Measurements from ENCODE around the gene TLCD5.

The TLCD5 gene

DNA sequence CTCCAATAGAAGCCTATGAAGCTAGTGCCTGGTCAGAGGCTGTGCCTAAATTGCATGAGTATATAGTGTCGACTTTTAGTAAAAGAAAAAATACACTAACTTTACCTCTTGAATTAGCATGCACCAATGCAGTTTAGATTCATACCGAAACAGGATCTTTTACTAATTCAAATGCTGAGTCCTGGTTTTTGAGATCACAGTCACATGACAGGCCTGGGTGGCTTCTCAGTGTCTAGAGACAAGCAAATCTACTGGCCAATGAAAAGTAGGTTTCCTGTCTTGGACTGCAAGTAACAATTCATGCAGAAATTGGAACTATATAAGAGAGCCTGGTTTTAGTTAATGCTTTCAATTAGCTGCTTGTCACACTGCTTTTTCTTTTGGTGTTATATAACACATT is 18.3 kb downstream of the TLCD5 start:
- Histone ChIP-seq H3K27me3 (ENCODE audit: insufficient read depth, low read length) (peaks cover 7% of the 10 kb centered on the region; the same call in 1 of the 2 replicates), H3K27ac (ENCODE audit: low read depth, low read length, poor library complexity, severe bottlenecking) (no peak overlapping the region), H4K20me1 (ENCODE audit: insufficient read depth, low read length) (no peaks in the 10 kb centered on the region), H3K4me2 (ENCODE audit: low read length) (no peak overlapping the region), H3K4me1 (ENCODE audit: insufficient read depth, low read length, severe bottlenecking) (peaks cover 8% of the 10 kb centered on the region), H3K79me2 (ENCODE audit: insufficient read depth, low read length) (no peaks in the 10 kb centered on the region), H3K36me3 (ENCODE audit: insufficient read depth, low read length) (no peaks in the 10 kb centered on the region; the same call in 1 of the 2 replicates), H3K4me3 (ENCODE audit: low read depth, low read length, poor library complexity, severe bottlenecking) (no peak overlapping the region), H3K9me3 (ENCODE audit: low read length) (0 out of 2 replicates have a peak, but pooled peaks cover 3% of the 10 kb centered on the region), H3K9ac (ENCODE audit: low read length) (no peak overlapping the region), H2AFZ (ENCODE audit: low read length) (no peak overlapping the region), H3K9me2 (ENCODE audit: low read depth, low read length) (no peaks in the 10 kb centered on the region), H3F3A (ENCODE audit: insufficient read depth, low read length) (no peaks in the 10 kb centered on the region)
- TF ChIP-seq EZH2 (IDR thresholded peaks at IDR 0.05; ENCODE audit: borderline replicate concordance, low read length) (no peak), CTCF (IDR thresholded peaks at IDR 0.05; ENCODE audit: low read length) (no peak)

DNA sequence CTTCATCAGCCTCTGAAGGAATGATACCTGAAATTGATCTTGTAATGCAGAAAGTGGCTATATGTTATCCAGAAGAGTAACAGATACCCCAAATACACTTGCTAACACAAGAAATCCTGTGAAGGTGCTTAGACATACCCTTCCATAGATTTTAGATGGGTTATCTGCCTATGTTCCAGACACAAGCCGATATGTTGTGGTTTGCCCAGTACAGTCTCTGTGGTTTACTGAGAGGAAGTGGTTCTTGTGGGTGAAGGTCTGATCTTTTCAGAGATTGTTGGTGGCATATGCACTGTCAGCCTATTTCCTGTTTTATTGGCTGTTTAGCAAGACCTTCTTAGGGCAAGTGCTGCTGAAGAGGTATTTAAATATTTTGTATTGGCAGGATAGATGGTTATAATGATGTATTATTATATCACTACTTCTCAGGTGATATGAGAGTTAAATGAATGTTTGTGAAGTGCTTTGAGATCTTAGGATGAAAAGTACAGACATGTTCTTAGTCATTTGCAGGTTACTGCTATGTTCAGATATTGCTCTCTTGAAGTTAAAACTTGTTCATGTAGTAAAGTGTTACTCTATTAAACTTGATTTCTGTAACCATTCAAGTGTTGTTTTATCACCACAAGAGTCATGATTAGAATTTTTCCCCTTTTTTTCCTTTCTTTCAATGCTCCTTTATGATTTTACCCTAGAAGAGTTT is 19.4 kb downstream of the TLCD5 start:
- Histone ChIP-seq H3K9me3 (ENCODE audit: low read length) (0 out of 2 replicates have a peak, but pooled peaks cover 3% of the 10 kb centered on the region), H3K4me3 (ENCODE audit: low read depth, low read length, poor library complexity, severe bottlenecking) (no peak overlapping the region), H2AFZ (ENCODE audit: low read length) (no peak overlapping the region), H3K4me2 (ENCODE audit: low read length) (no peak overlapping the region), H3K9ac (ENCODE audit: low read length) (no peak overlapping the region), H3K36me3 (ENCODE audit: insufficient read depth, low read length) (no peaks in the 10 kb centered on the region; the same call in 1 of the 2 replicates), H3F3A (ENCODE audit: insufficient read depth, low read length) (no peaks in the 10 kb centered on the region), H4K20me1 (ENCODE audit: insufficient read depth, low read length) (no peaks in the 10 kb centered on the region), H3K27me3 (ENCODE audit: insufficient read depth, low read length) (peaks cover 7% of the 10 kb centered on the region; the same call in 1 of the 2 replicates), H3K79me2 (ENCODE audit: insufficient read depth, low read length) (no peaks in the 10 kb centered on the region), H3K27ac (ENCODE audit: low read depth, low read length, poor library complexity, severe bottlenecking) (no peak overlapping the region), H3K4me1 (ENCODE audit: insufficient read depth, low read length, severe bottlenecking) (peaks cover 8% of the 10 kb centered on the region), H3K9me2 (ENCODE audit: low read depth, low read length) (no peaks in the 10 kb centered on the region)
- TF ChIP-seq EZH2 (IDR thresholded peaks at IDR 0.05; ENCODE audit: borderline replicate concordance, low read length) (no peak), CTCF (IDR thresholded peaks at IDR 0.05; ENCODE audit: low read length) (no peak)

DNA sequence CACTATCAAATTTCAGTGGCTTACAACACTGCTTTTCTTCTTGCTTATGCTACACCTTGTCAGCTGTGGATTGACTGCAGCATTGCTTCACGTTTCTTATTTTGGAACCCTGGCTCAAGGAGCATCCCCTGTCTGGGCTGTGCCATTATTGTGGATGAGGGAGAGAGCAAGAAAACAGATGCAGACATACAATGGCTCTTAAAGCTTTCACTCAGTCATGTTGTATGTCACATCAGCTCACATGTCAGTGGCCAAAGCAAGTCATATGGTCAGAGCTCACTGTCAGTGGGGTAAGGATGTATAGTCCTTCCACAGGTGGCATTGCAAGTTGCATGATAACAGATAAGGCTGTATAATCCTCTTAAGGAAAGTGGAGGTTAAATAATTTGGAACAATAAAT is 21.1 kb downstream of the TLCD5 start:
- peaks cover 8% of the 10 kb centered on the region for H3K4me1 ChIP-seq (ENCODE audit: insufficient read depth, low read length, severe bottlenecking)

More for the DNA sequence above, 21.1 kb downstream of the TLCD5 start:
- Histone ChIP-seq H2AFZ (ENCODE audit: low read length) (no peak overlapping the region), H3K9me3 (ENCODE audit: low read length) (0 out of 2 replicates have a peak, but pooled peaks cover 3% of the 10 kb centered on the region), H3F3A (ENCODE audit: insufficient read depth, low read length) (no peaks in the 10 kb centered on the region), H3K27ac (ENCODE audit: low read depth, low read length, poor library complexity, severe bottlenecking) (no peak overlapping the region), H3K4me2 (ENCODE audit: low read length) (no peak overlapping the region), H3K36me3 (ENCODE audit: insufficient read depth, low read length) (no peaks in the 10 kb centered on the region; the same call in 1 of the 2 replicates), H3K4me3 (ENCODE audit: low read depth, low read length, poor library complexity, severe bottlenecking) (no peak overlapping the region), H4K20me1 (ENCODE audit: insufficient read depth, low read length) (no peaks in the 10 kb centered on the region), H3K9me2 (ENCODE audit: low read depth, low read length) (no peaks in the 10 kb centered on the region), H3K9ac (ENCODE audit: low read length) (no peak overlapping the region), H3K27me3 (ENCODE audit: insufficient read depth, low read length) (peaks cover 7% of the 10 kb centered on the region; the same call in 1 of the 2 replicates), H3K79me2 (ENCODE audit: insufficient read depth, low read length) (no peaks in the 10 kb centered on the region)
- no peak for TF ChIP-seq EZH2 (IDR thresholded peaks at IDR 0.05; ENCODE audit: borderline replicate concordance, low read length)
- no peak for TF ChIP-seq CTCF (IDR thresholded peaks at IDR 0.05; ENCODE audit: low read length)

All from OCI-LY1 (cell line).